ENCODE measurements around the gene MS4A2.

DNA sequence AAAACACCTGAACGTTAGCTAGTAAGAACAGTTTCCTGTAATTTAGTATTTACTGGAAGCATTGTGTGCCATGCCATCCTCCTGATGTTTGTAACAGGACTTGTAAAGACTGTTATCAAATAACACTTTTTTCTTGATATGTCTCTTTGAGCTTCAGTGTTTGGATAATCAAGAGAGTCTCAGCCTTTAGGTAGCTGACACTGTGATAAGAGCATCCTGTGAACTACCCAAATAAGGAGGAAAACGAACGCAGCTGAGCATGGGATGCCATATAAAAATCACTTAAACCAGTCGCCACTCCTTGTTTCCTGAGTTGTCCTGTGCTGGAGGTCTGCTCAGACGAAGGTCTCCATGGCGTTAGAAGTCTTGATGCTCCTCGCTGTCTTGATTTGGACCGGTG is 48.4 kb upstream of the MS4A2 start, which contains the start of gene OOSP2:
- TF ChIP-seq POLR2AphosphoS5 (IDR thresholded peaks at IDR 0.05) = no peak
- no peak for TF ChIP-seq CTCF (IDR thresholded peaks at IDR 0.05 in 8 of 11, conservative IDR thresholded peaks at IDR 0.05 in 3 of 11)

Data from spleen (tissue), 7 donors.